Small intestine (tissue), 7 donors: ENCODE data around the gene SLC39A2. TPM values are rescaled to one million over a fixed set of nuclear protein-coding genes. Genes with fewer than 3 reads are reported as not detected.

Source experiments
- DNase-seq, 2 donors: peaks; one replicate each; pipeline versions ENCODE4 v3.0.0 to v3.0.0-alpha.2; 2013
- FAIRE-seq: peaks from 2 replicates; lab custom pipeline; 2012; peaks lifted over from hg19 to GRCh38; lab: Jason Lieb, UNC
- H3K27ac ChIP-seq, 3 donors: one replicate each; pipeline ENCODE4 v1.5.1; 2013; ENCODE audit warnings: low read length in 2 of 3, mild to moderate bottlenecking in 2 of 3, control low read depth in 1 of 3, inconsistent platforms in 1 of 3, low read depth in 1 of 3, moderate library complexity in 1 of 3
- H3K27me3 ChIP-seq, 3 donors: one replicate each; pipeline ENCODE4 v1.6.1; 2013; ENCODE audit warnings: low read length in 3 of 3, inconsistent platforms in 1 of 3; ENCODE audit not compliant: control insufficient read depth in 3 of 3, insufficient read depth in 3 of 3
- H3K36me3 ChIP-seq, 3 donors: one replicate each; pipeline ENCODE4 v1.6.1; 2013; ENCODE audit warnings: low read length in 3 of 3, inconsistent platforms in 1 of 3, low read depth in 1 of 3, mild to moderate bottlenecking in 1 of 3, moderate library complexity in 1 of 3; ENCODE audit not compliant: control insufficient read depth in 3 of 3, insufficient read depth in 2 of 3
- H3K4me1 ChIP-seq, 3 donors: one replicate each; pipeline ENCODE4 v1.6.1; 2013; ENCODE audit warnings: low read length in 2 of 3, inconsistent platforms in 1 of 3, low read depth in 1 of 3, mild to moderate bottlenecking in 1 of 3, moderate library complexity in 1 of 3; ENCODE audit not compliant: control insufficient read depth in 3 of 3, insufficient read depth in 2 of 3
- H3K4me3 ChIP-seq, 3 donors: one replicate each; pipeline ENCODE4 v1.5.1; 2013; ENCODE audit warnings: low read length in 3 of 3, control low read depth in 1 of 3, inconsistent platforms in 1 of 3, low read depth in 1 of 3, mild to moderate bottlenecking in 1 of 3, moderate library complexity in 1 of 3
- H3K9me3 ChIP-seq, 2 donors: one replicate each; pipeline ENCODE4 v1.6.1; 2013; ENCODE audit warnings: low read depth in 1 of 2, low read length in 1 of 2; ENCODE audit not compliant: control insufficient read depth in 2 of 2, insufficient read depth in 1 of 2
- WGBS, 3 donors: extraction: QIAGEN DNeasy Blood & Tissue Kit; methylation state at CpG; one replicate each; pipeline ENCODE4 v1.1.7; 2013; 5-methylcytosine and 5-hydroxymethylcytosine counted together
- polyA plus RNA-seq, 4 donors: library from polyadenylated mRNA; stranded (reverse) in 3 of 4; unstranded in 1 of 4; fragments of 200-250 nt in 3 of 4; fragments of 120-200 nt in 1 of 4; gene quantifications; one replicate each; pipeline versions ENCODE4 v1.2.1 to v1.2.3, GENCODE V29; 2013
- donor health status: healthy with polysubstance abuse.
- donor health status: control.
- donor health status: control.
- donor health status: Bipolar disorder and iron deficiency.
- donor health status: healthy.

SLC39A2 gene
- polyA plus RNA-seq, 4 donors, result 0.04 to 0.67 (median 0.16) TPM; not detected in 1

- no peaks in the 10 kb centered on the region for H3K9me3 ChIP-seq
- peaks cover 0 to 10% (median 0%) of the 10 kb centered on the region in 3 donors for H3K4me1 ChIP-seq
- FAIRE-seq (no peak), DNase-seq (no peak)
- 71 to 82% (median 75%) methylated on average over 3 of the region's 3 CpGs for whole genome bisulfite sequencing, 3 donors
- no peaks in the 10 kb centered on the region for H3K36me3 ChIP-seq
- no peak overlapping the region for H3K27ac ChIP-seq
- no peaks in the 10 kb centered on the region for H3K27me3 ChIP-seq
- no peak overlapping the region for H3K4me3 ChIP-seq
These were observed 51.5 kb downstream of the SLC39A2 start for GRCh38 chr14:21050597-21050996.

Other genes starting within 250 kb of the SLC39A2 start
- not detected for gene EDDM3B, start 230.9 kb upstream of the SLC39A2 start, polyA plus RNA-seq
- 10 to 100 TPM in 2 of 4 donors, 1 to 10 TPM in 2; 3.1 to 20.0 (median 10.3) TPM for gene RNASE6, start 218.0 kb upstream of the SLC39A2 start, polyA plus RNA-seq
- gene RNASE1, start 196.4 kb upstream of the SLC39A2 start, polyA plus RNA-seq, result 100 to 1,000 TPM in 1 of 4 donors, 10 to 100 TPM in 3; 51.3 to 229 (median 84.7) TPM
- gene RNASE3, start 107.9 kb upstream of the SLC39A2 start, polyA plus RNA-seq, result under 1 TPM in 2 of 4 donors, not detected in 2; 0.09 to 0.12 TPM
- 1 to 10 TPM in 1 of 4 donors, under 1 TPM in 1, not detected in 2; 0.92 to 3.4 TPM for gene RNASE2, start 43.8 kb upstream of the SLC39A2 start, polyA plus RNA-seq
- 100 to 1,000 TPM in 1 of 4 donors, 10 to 100 TPM in 3; 68.5 to 119 (median 77.5) TPM for gene METTL17, start 9.3 kb upstream of the SLC39A2 start, polyA plus RNA-seq
- 100 to 1,000 TPM in 1 of 4 donors, 10 to 100 TPM in 3; 44.5 to 129 (median 71.4) TPM for gene NDRG2, start 25.8 kb downstream of the SLC39A2 start, polyA plus RNA-seq
- under 1 TPM in 2 of 4 donors, not detected in 2; 0.10 to 0.34 TPM for gene TPPP2, start 30.9 kb downstream of the SLC39A2 start, polyA plus RNA-seq
- under 1 TPM in 1 of 4 donors, not detected in 3; 0.04 TPM for gene RNASE13, start 35.5 kb downstream of the SLC39A2 start, polyA plus RNA-seq
- under 1 TPM in 1 of 4 donors, not detected in 3; 0.04 TPM for gene RNASE7, start 43.1 kb downstream of the SLC39A2 start, polyA plus RNA-seq
- gene RNASE8, start 58.5 kb downstream of the SLC39A2 start, polyA plus RNA-seq, result not detected
- gene ARHGEF40, start 71.0 kb downstream of the SLC39A2 start, polyA plus RNA-seq, result 10 to 100 TPM in 2 of 4 donors, 1 to 10 TPM in 2; 2.2 to 26.1 (median 7.2) TPM
- 10 to 100 TPM; 42.4 to 69.8 (median 59.6) TPM for gene ZNF219, start 99.4 kb downstream of the SLC39A2 start, polyA plus RNA-seq
- 100 to 1,000 TPM in 2 of 4 donors, 10 to 100 TPM in 2; 57.9 to 245 (median 101) TPM for gene TMEM253, start 101.8 kb downstream of the SLC39A2 start, polyA plus RNA-seq
- not detected for gene OR5AU1, start 156.8 kb downstream of the SLC39A2 start, polyA plus RNA-seq